LHCN-M2 (cell line): ENCODE data around the gene TMEM238L. TPM values are rescaled to one million over a fixed set of nuclear protein-coding genes. Genes with fewer than 3 reads are reported as not detected.

Experiments
- DNase-seq: peaks from one replicate; pipeline ENCODE4 v3.0.0-alpha.2; 2012; ENCODE audit warnings: low read depth
- total RNA-seq: library from RNA; depleted of rRNA; stranded (reverse); fragments of >200 nt; gene quantifications from 2 replicates; pipeline ENCODE4 v1.2.3, GENCODE V29; 2014

Gene TMEM238L
- total RNA-seq, 1 experiment from 2014 or later = not detected

GRCh38 chr17:10805911-10806310 is 2.0 kb upstream of the TMEM238L start:
- no peak for DNase-seq

- DNase-seq = no peak
These were observed 647 bp upstream of the TMEM238L start for GRCh38 chr17:10804546-10804945.

GRCh38 chr17:10803350-10803749 is 549 bp downstream of the TMEM238L start:
- DNase-seq = no peak

- DNase-seq = no peak
These were observed 1.2 kb downstream of the TMEM238L start for GRCh38 chr17:10802496-10803284.

GRCh38 chr17:10799407-10799806 is 4.5 kb downstream of the TMEM238L start:
- DNase-seq = no peak

- DNase-seq = no peak
These were observed 5.0 kb downstream of the TMEM238L start for GRCh38 chr17:10798910-10799309.

GRCh38 chr17:10798332-10798749 is 5.6 kb downstream of the TMEM238L start:
- no peak for DNase-seq

- no peak for DNase-seq
These were observed 6.2 kb downstream of the TMEM238L start for GRCh38 chr17:10797476-10798328.

GRCh38 chr17:10793816-10794215 is 10.1 kb downstream of the TMEM238L start:
- no peak for DNase-seq

- DNase-seq = no peak
These were observed 10.6 kb downstream of the TMEM238L start for GRCh38 chr17:10793256-10793655.

GRCh38 chr17:10792151-10792550 is 11.7 kb downstream of the TMEM238L start:
- no peak for DNase-seq

- DNase-seq = no peak
These were observed 13.2 kb downstream of the TMEM238L start for GRCh38 chr17:10790491-10791401.

- DNase-seq = no peak
These were observed 14.1 kb downstream of the TMEM238L start for GRCh38 chr17:10789694-10790271.

- no peak for DNase-seq
These were observed 16.4 kb downstream of the TMEM238L start for GRCh38 chr17:10787306-10788045.

GRCh38 chr17:10785295-10785694 is 18.6 kb downstream of the TMEM238L start:
- DNase-seq = no peak

- DNase-seq = no peak
These were observed 24.3 kb downstream of the TMEM238L start for GRCh38 chr17:10779609-10780008.

- DNase-seq = no peak
These were observed 26.0 kb downstream of the TMEM238L start for GRCh38 chr17:10777890-10778289.

- no peak for DNase-seq
These were observed 26.6 kb downstream of the TMEM238L start for GRCh38 chr17:10777131-10777807.

- no peak for DNase-seq
These were observed 27.5 kb downstream of the TMEM238L start for GRCh38 chr17:10776381-10776780.
